ENCODE results near the gene MPG. TPM values are rescaled to one million over a fixed set of nuclear protein-coding genes. Genes with fewer than 3 reads are reported as not detected.

MPG gene
- total and polyA plus RNA-seq, 10 of the 15 experiments (the other 5 are each of a cell fraction or from before 2014, with no cell fraction given) = 0.32 to 193 (median 55.7) TPM

- no peak for TF ChIP-seq CUX1 (IDR thresholded peaks at IDR 0.05; ENCODE audit: insufficient replicate concordance, low read depth, low read length)
- no peak for TF ChIP-seq HDAC6 (IDR thresholded peaks at IDR 0.05; ENCODE audit: unreplicated experiment)
- TF ChIP-seq KDM1A (IDR thresholded peaks at IDR 0.05; ENCODE audit: borderline replicate concordance) = no peak
- TF ChIP-seq TAF1 (IDR thresholded peaks at IDR 0.05; ENCODE audit: borderline replicate concordance, low read depth, low read length) = no peak
- no peak for TF ChIP-seq POLR2AphosphoS5 (IDR thresholded peaks at IDR 0.05; ENCODE audit: low read length)
- no peak for TF ChIP-seq CREM (IDR thresholded peaks at IDR 0.05; ENCODE audit: low read depth)
Measured at GRCh38 chr16:104928-105327, 26.9 kb downstream of the MPG start (continued).

GRCh38 chr16:105521-105920 is 27.5 kb downstream of the MPG start:
- Histone ChIP-seq H3K4me1 (ENCODE audit: control insufficient read depth, insufficient read depth, low read length) (no peaks in the 10 kb centered on the region), H3K9ac (ENCODE audit: control insufficient read depth, insufficient read depth, low read length) (no peak overlapping the region), H3K79me2 (ENCODE audit: control insufficient read depth, insufficient read depth, low read length) (no peaks in the 10 kb centered on the region), H3K4me2 (ENCODE audit: control insufficient read depth, insufficient read depth) (no peak overlapping the region), H3K4me3 (no peak overlapping the region), H3K27ac (ENCODE audit: control insufficient read depth, insufficient read depth) (no peak overlapping the region), H3K36me3 (ENCODE audit: control insufficient read depth in 2 of 2, insufficient read depth in 2 of 2, low read length in 1 of 2) (peaks cover 5 to 9% of the 10 kb centered on the region in 2 experiments; a peak in 3 of 4 replicates), H4K20me1 (ENCODE audit: control insufficient read depth, insufficient read depth) (no peaks in the 10 kb centered on the region; the same call in 1 of the 2 replicates), H2AFZ (ENCODE audit: control insufficient read depth, low read depth, low read length) (no peak overlapping the region), H3K9me3 (replicated peaks; ENCODE audit: control insufficient read depth, insufficient read depth, low read length) (no peaks in the 10 kb centered on the region), H3K27me3 (replicated peaks in 1 of 2; ENCODE audit: control insufficient read depth in 2 of 2, insufficient read depth in 2 of 2, low read length in 1 of 2) (no peaks in the 10 kb centered on the region)
- in situ Hi-C loops (cut with MboI) (loop anchor here (5.0 kb wide), 2 partner anchors 77 to 262 kb away; partner anchors contain the start of gene HBQ1), intact Hi-C loops (cut with micrococcal nuclease; ENCODE audit: unreplicated experiment) (no loop called here)
- ChIA-PET RAD21 (ENCODE audit: unreplicated experiment) (interaction anchor here (1.1 to 1.4 kb wide), 2 partner anchors 8 to 216 kb away, joined by 3 to 4 read pairs; no protein-coding TSS in a partner anchor), POLR2A (no interaction called here), CTCF (interaction anchor here (1.6 to 5.2 kb wide), 5 partner anchors 10 to 256 kb away, joined by 3 to 52 read pairs (median 37); partner anchors contain the start of genes POLR3K and SNRNP25), SMC1A (ENCODE audit: uncharacterized antibody, unreplicated experiment) (interaction anchor here (1.1 to 1.5 kb wide), 2 partner anchors 39 to 257 kb away, joined by 3 to 4 read pairs; no protein-coding TSS in a partner anchor)
- ATAC-seq (no peak), DNase-seq (ENCODE audit: low read depth, low spot score) (no peak), FAIRE-seq (no peak)
- WGBS (ENCODE audit: insufficient coverage, insufficient replicate concordance, low lambda C conversion rate, missing lambda C conversion rate) = 96% methylated on average over 6 of the region's 6 CpGs
- no TSS peak for BruUV-seq (replicated peaks)
- TF ChIP-seq ZBTB4 (CRISPR knock-in tag; IDR thresholded peaks at IDR 0.05) (no peak), EGR1 (IDR thresholded peaks at IDR 0.05; ENCODE audit: borderline replicate concordance in 1 of 2, low read depth in 2 of 2, low read length in 2 of 2) (no peak), ESRRA (IDR thresholded peaks at IDR 0.05; ENCODE audit: low read length) (no peak), SMC3 (IDR thresholded peaks at IDR 0.05; ENCODE audit: borderline replicate concordance, low read length) (no peak), MXI1 (IDR thresholded peaks at IDR 0.05; ENCODE audit: low read depth, low read length) (no peak), NR2F1 (conservative IDR thresholded peaks at IDR 0.05) (no peak), ETV6 (conservative IDR thresholded peaks at IDR 0.05 in 1 of 2, IDR thresholded peaks at IDR 0.05 in 1 of 2; ENCODE audit: borderline replicate concordance in 1 of 2, low read depth in 1 of 2) (no peak), SIX5 (IDR thresholded peaks at IDR 0.05; ENCODE audit: low read depth, low read length, severe bottlenecking) (no peak)

Data from GM12878 (cell line).